Testis (tissue), 3 donors: ENCODE data around the gene TUSC7. TPM values are rescaled to one million over a fixed set of nuclear protein-coding genes. Genes with fewer than 3 reads are reported as not detected.

ENCODE experiments used
- DNase-seq: peaks from one replicate; pipeline ENCODE4 v3.0.0-alpha.2; 2019
- H3K27ac ChIP-seq, 2 donors: fragments of 200-600 bp; sonication (generic); one replicate each; pipeline ENCODE4 v1.5.1; 2019
- H3K27me3 ChIP-seq: fragments of 200-600 bp; sonication (generic); one replicate; pipeline ENCODE4 v1.5.1; 2019
- H3K36me3 ChIP-seq: fragments of 200-600 bp; sonication (generic); one replicate; pipeline ENCODE4 v1.5.1; 2017; ENCODE audit warnings: low read depth; ENCODE audit errors: missing control alignments
- H3K4me1 ChIP-seq: fragments of 200-600 bp; sonication (generic); one replicate; pipeline ENCODE4 v1.5.1; 2019
- H3K4me3 ChIP-seq, 2 donors: fragments of 200-600 bp; sonication (generic); one replicate each; pipeline ENCODE4 v1.5.1; 2017 to 2019
- H3K9me3 ChIP-seq: fragments of 200-600 bp; sonication (generic); one replicate; pipeline ENCODE4 v1.5.1; 2017
- CTCF ChIP-seq, 3 experiments: fragments of 450-650 bp in 2 of 3; fragments of 200-600 bp in 1 of 3; sonication (generic) in 1 of 3; IDR thresholded peaks; one replicate each; pipeline ENCODE4 v1.5.1; 2016 to 2019; ENCODE audit warnings: antibody characterized with exemption in 3 of 3, mild to moderate bottlenecking in 2 of 3, moderate library complexity in 1 of 3
- POLR2A ChIP-seq: fragments of 450-650 bp; IDR thresholded peaks from one replicate; pipeline ENCODE4 v1.6.1; 2017; ENCODE audit warnings: antibody characterized with exemption, mild to moderate bottlenecking, moderate library complexity
- WGBS, 2 donors: methylation state at CpG; one replicate each; pipeline ENCODE4 v1.1.5; 2018; 5-methylcytosine and 5-hydroxymethylcytosine counted together
- intact Hi-C: fragments of 100-400 bp; cut with DNase I; formaldehyde crosslinking; loops from one replicate; pipeline ENCODE4 v1.15.1; 2023; ENCODE audit warnings: low total_unique reads
- polyA plus RNA-seq: library from polyadenylated mRNA; stranded (reverse); fragments of 350-450 nt; fragmentation: Illumina TruSeq; extraction: RNeasy Lipid Tissue Mini Kit (QIAGEN cat#74804); gene quantifications from one replicate; pipeline ENCODE4 v1.2.3, GENCODE V29; 2014; ENCODE audit warnings: low read depth, low replicate concordance; ENCODE audit not compliant: insufficient read depth
- total RNA-seq, 2 donors: library from RNA; depleted of rRNA; stranded (reverse); fragments of >200 nt; gene quantifications; one replicate each; pipeline ENCODE4 v1.2.3, GENCODE V29; 2016

Gene TUSC7
- total and polyA plus RNA-seq, 3 donors from 2014 or later: 2.1 to 24.0 (median 9.1) TPM

DNA sequence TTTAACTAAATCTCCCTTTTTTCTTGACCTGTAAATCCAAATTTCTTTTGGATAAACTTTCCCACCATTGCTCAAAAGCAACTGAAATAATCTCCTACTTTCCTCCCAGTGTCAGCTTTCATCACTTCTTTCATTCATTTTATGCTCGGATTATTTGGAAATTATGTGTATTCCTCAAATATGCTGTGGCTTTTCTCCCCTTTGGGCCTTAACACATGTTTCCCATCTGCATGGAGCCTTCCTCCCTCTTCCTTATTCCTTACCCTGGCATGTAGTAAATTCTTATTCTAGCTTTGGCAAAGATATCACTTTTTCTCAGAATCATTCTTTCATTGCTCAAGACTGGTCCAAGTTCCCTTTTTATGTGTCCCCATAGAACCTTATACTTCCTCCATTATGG lies 41.8 kb upstream of the TUSC7 start:
- no peak overlapping the region for H3K4me3 ChIP-seq
- intact Hi-C loops: no loop called here
- no peaks in the 10 kb centered on the region for H3K36me3 ChIP-seq
- no peak overlapping the region for H3K27ac ChIP-seq
- DNase-seq: no peak
- H3K9me3 ChIP-seq: no peaks in the 10 kb centered on the region
- peaks cover 3% of the 10 kb centered on the region for H3K4me1 ChIP-seq
- H3K27me3 ChIP-seq: no peaks in the 10 kb centered on the region
- WGBS, 2 donors: 88 to 92% methylated on average over 1 of the region's 1 CpG
- no peak for TF ChIP-seq CTCF (IDR thresholded peaks at IDR 0.05)
- TF ChIP-seq POLR2A: no peak

DNA sequence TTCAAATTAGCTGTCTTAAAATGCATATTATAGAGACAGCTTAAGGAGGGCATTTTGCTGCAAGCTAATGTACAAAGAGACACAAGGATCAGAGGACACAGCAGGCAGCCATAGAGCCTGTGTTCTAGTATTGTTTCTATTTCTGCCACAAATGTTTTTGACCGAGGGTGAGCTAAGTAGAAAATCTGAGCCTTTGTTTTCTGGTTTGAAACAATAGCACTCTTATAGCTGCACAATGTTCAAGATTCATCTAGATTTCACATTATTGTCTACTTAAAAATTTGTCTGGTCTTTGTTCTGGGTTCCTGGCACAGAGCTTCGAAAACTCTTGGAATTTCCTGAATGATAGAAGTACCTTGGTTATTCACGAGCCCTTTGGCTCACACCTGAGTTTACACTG lies 40.0 kb upstream of the TUSC7 start:
- peaks cover 3% of the 10 kb centered on the region for H3K4me1 ChIP-seq
- H3K4me3 ChIP-seq: no peak overlapping the region
- H3K27ac ChIP-seq: no peak overlapping the region
- intact Hi-C loops: no loop called here
- WGBS, 2 donors: 70% methylated on average over 3 of the region's 3 CpGs
- no peak for DNase-seq
- no peaks in the 10 kb centered on the region for H3K9me3 ChIP-seq
- H3K36me3 ChIP-seq: no peaks in the 10 kb centered on the region
- H3K27me3 ChIP-seq: no peaks in the 10 kb centered on the region
- no peak for TF ChIP-seq CTCF (IDR thresholded peaks at IDR 0.05)
- no peak for TF ChIP-seq POLR2A

- Histone ChIP-seq H3K4me1 (peaks cover 3% of the 10 kb centered on the region), H3K4me3 (no peak overlapping the region), H3K27ac (no peak overlapping the region), H3K9me3 (no peaks in the 10 kb centered on the region), H3K27me3 (no peaks in the 10 kb centered on the region), H3K36me3 (no peaks in the 10 kb centered on the region)
- no peak for DNase-seq
- intact Hi-C loops: no loop called here
- TF ChIP-seq CTCF (IDR thresholded peaks at IDR 0.05) (no peak), POLR2A (no peak)
- 53 to 67% methylated on average over 1 of the region's 1 CpG for WGBS, 2 donors
These were observed 38.4 kb upstream of the TUSC7 start for GRCh38 chr3:116671151-116671550.

DNA sequence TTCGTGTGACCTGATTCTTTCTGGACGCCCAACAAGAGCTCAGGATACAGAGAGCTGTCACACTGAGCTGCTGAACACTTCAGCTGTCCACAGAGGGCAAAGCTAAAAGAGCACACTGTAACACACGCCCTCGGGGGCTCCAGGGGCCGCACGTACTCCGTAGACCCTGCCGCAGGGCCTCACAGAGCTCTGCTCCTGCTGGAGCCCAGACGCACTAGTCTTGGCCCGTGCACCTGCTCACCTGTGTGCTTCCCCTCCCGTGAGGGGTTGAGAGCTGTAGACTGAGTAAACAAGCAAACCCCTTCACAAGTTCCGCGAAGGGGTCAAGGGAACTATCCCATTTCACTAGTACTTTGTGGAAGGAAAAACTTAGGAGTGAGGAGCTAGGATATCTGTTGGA lies 30.7 kb upstream of the TUSC7 start:
- intact Hi-C loops: no loop called here
- DNase-seq: no peak
- Histone ChIP-seq H3K4me1 (no peaks in the 10 kb centered on the region), H3K9me3 (no peaks in the 10 kb centered on the region), H3K36me3 (no peaks in the 10 kb centered on the region), H3K4me3 (no peak overlapping the region), H3K27me3 (no peaks in the 10 kb centered on the region), H3K27ac (no peak overlapping the region)
- WGBS, 2 donors: 53 to 59% methylated on average over 13 of the region's 13 CpGs
- TF ChIP-seq CTCF (IDR thresholded peaks at IDR 0.05): no peak
- no peak for TF ChIP-seq POLR2A

DNA sequence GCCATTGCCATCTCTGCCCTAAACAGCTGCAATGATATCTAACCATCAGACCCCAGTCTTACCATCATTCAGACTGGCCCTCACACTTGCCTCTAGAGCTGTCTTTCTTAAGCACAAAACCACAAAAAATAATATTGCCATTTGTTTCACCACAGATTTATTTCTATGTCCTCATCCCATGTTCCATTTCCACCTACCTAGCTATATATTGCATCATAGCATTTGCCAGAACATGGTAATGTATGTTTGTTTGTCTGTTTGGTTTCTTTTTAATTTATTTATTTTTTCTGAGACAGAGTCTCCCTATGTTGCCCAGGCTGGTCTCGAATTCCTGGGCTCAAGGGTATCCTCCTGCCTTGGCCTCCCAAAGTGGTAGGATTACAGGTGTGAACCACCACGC lies 18.5 kb upstream of the TUSC7 start:
- Histone ChIP-seq H3K9me3 (no peaks in the 10 kb centered on the region), H3K27me3 (no peaks in the 10 kb centered on the region), H3K27ac (no peak overlapping the region), H3K4me1 (peaks cover 5% of the 10 kb centered on the region), H3K36me3 (no peaks in the 10 kb centered on the region), H3K4me3 (no peak overlapping the region)
- TF ChIP-seq CTCF (IDR thresholded peaks at IDR 0.05) (no peak), POLR2A (no peak)
- intact Hi-C loops: no loop called here
- WGBS, 2 donors: 90 to 98% methylated on average over 2 of the region's 2 CpGs
- DNase-seq: no peak
